OCI-LY1 (cell line): ENCODE results near the gene DAZL.

ENCODE experiments used
- H2AFZ ChIP-seq: fragments of 200-600 bp; sonication (generic), shearing (Covaris generic); 2 replicates; pipeline ENCODE4 v1.6.0; 2014; ENCODE audit warnings: antibody characterized with exemption, mild to moderate bottlenecking, low read length
- H3F3A ChIP-seq: fragments of 200-600 bp; sonication (generic), shearing (Covaris generic); 2 replicates; pipeline ENCODE4 v1.6.0; 2014; ENCODE audit warnings: mild to moderate bottlenecking, antibody characterized with exemption, low read length, moderate library complexity; ENCODE audit not compliant: insufficient read depth
- H3K27ac ChIP-seq: fragments of 200-600 bp; sonication (generic); 2 replicates; pipeline ENCODE4 v1.5.1; 2014; ENCODE audit warnings: low read length, mixed run types, mild to moderate bottlenecking, low read depth; ENCODE audit not compliant: poor library complexity, severe bottlenecking
- H3K27me3 ChIP-seq: fragments of 200-600 bp; sonication (generic); 2 replicates; pipeline ENCODE4 v1.6.0; 2014; ENCODE audit warnings: antibody characterized with exemption, mild to moderate bottlenecking, low read length, moderate library complexity; ENCODE audit not compliant: insufficient read depth
- H3K36me3 ChIP-seq: fragments of 200-600 bp; sonication (generic); 2 replicates; pipeline ENCODE4 v1.6.1; 2014; ENCODE audit warnings: mild to moderate bottlenecking, antibody characterized with exemption, low read length, moderate library complexity, mixed read lengths; ENCODE audit not compliant: insufficient read depth
- H3K4me1 ChIP-seq: fragments of 200-600 bp; sonication (generic); 2 replicates; pipeline ENCODE4 v1.5.1; 2014; ENCODE audit warnings: mild to moderate bottlenecking, low read length, moderate library complexity; ENCODE audit not compliant: insufficient read depth, severe bottlenecking
- H3K4me2 ChIP-seq: fragments of 200-600 bp; sonication (generic), shearing (Covaris generic); 2 replicates; pipeline ENCODE4 v1.6.1; 2014; ENCODE audit warnings: low read length
- H3K4me3 ChIP-seq: fragments of 200-600 bp; sonication (generic); 2 replicates; pipeline ENCODE4 v1.5.1; 2014; ENCODE audit warnings: low read length, low read depth, mild to moderate bottlenecking, mixed read lengths; ENCODE audit not compliant: poor library complexity, severe bottlenecking
- H3K79me2 ChIP-seq: fragments of 200-600 bp; shearing (Covaris generic); 2 replicates; pipeline ENCODE4 v1.6.1; 2016; ENCODE audit warnings: mixed run types, low read length, mixed read lengths; ENCODE audit not compliant: insufficient read depth
- H3K9ac ChIP-seq: fragments of 200-600 bp; sonication (generic), shearing (Covaris generic); 2 replicates; pipeline ENCODE4 v1.6.1; 2014; ENCODE audit warnings: mild to moderate bottlenecking, low read length, mixed read lengths
- H3K9me2 ChIP-seq: fragments of 200-600 bp; sonication (generic), shearing (Covaris generic); 2 replicates; pipeline ENCODE4 v1.6.1; 2014; ENCODE audit warnings: low read depth, mild to moderate bottlenecking, low read length, mixed read lengths
- H3K9me3 ChIP-seq: fragments of 200-600 bp; shearing (Covaris generic); 2 replicates; pipeline ENCODE4 v1.6.1; 2014; ENCODE audit warnings: low read length, mixed read lengths
- H4K20me1 ChIP-seq: fragments of 200-600 bp; sonication (generic), shearing (Covaris generic); 2 replicates; pipeline ENCODE4 v1.6.0; 2016; ENCODE audit warnings: mild to moderate bottlenecking, low read length; ENCODE audit not compliant: insufficient read depth
- EZH2 ChIP-seq: fragments of 200-600 bp; sonication (generic), shearing (Covaris generic); IDR thresholded peaks from 2 replicates; pipeline ENCODE4 v1.8.0; 2017; ENCODE audit warnings: borderline replicate concordance, mixed run types, mild to moderate bottlenecking, antibody characterized with exemption, low read length, moderate library complexity, mixed read lengths
- TF ChIP-seq, protein P1 (sequence below): fragments of 200-600 bp; sonication (generic), shearing (Covaris generic); IDR thresholded peaks from 2 replicates; pipeline ENCODE4 v1.5.1; 2017; ENCODE audit warnings: mild to moderate bottlenecking, antibody characterized with exemption, low read length, moderate library complexity, mixed read lengths

DAZL gene

DNA sequence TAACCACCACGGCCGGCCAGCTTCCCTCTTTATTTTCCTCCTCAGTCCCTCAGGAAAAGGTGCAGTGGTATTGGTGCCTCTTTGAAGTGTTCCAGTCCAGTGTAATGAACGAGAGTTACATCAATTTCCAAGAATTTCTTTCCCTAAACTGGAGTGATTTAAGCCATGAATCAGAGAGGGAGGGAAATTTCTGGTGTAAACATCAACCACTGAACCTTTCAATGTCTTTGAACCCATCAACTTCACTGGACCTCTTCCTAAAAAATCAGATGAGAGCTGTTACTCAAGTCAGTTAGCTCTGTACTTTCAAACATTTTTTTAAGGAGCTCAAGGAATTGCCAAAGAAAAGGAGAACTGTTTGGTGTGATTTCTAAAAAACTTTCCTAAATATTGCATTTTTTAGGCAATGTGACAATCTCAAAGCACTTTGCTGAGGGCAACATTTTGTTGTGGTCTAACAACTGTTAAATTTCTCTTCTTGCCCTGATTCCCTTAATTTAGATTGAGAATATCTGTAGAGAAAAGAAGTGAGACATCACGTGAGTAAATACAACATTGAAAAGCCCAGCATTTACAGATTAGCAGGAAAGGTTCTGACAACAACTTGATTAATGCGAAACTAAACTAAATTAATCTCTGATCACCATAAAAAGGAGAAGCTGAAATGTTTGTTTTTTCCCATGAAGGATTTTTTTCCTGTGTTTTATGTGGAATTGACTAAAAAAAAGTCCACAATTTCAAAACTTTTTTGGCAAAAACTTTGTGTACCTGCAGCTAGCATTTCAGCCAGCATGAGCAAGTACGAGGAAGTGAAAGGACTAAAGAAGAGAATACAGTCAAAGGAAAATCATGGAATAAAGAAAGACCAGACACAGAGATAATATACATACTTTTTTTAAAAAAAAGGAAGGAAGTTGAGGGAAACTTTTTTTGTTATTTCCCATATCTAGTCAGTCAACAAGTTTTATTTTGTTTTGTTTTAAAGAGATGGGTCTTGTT lies 9.1 kb upstream of the DAZL start:
- no peak for TF ChIP-seq EZH2
- Histone ChIP-seq H3K27ac (no peak overlapping the region), H3K9me2 (no peaks in the 10 kb centered on the region), H3K36me3 (no peaks in the 10 kb centered on the region), H3K27me3 (no peaks in the 10 kb centered on the region), H3K4me3 (no peak overlapping the region), H2AFZ (no peak overlapping the region), H4K20me1 (no peaks in the 10 kb centered on the region), H3F3A (no peaks in the 10 kb centered on the region), H3K4me1 (no peaks in the 10 kb centered on the region), H3K9me3 (no peaks in the 10 kb centered on the region), H3K4me2 (no peak overlapping the region), H3K9ac (no peak overlapping the region), H3K79me2 (no peaks in the 10 kb centered on the region)

DNA sequence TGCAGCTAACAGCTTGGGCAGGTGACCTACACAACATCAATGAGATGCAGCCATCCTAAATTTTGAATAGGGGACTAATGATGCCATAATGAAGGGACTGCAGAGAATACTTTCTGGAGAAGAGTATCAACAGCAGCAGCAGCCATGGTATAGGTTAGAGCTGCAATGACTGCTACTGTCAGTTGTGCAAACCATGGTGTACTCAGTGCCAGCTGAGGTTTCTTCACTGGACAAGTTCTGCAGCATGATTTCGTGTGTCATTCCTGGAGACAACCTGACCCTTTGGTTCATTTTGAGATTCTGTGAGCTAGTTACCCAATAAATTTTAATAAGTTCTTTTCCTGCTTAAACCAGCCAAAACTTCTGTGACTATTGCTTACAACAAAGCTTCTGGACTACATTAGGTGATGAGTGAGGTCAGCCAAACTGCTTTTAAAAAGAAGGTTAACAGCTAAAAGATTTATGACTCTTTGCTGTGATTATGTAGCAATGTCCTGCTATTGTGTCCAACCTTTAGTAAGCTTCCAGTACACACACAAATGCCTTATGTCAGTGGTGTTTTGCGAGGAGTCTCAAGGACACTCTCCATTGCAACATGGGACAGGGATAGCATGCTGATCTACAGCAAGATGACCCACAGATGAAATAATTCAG lies 4.8 kb upstream of the DAZL start:
- Histone ChIP-seq H3K9me2 (no peaks in the 10 kb centered on the region), H3K4me3 (no peak overlapping the region), H3K36me3 (no peaks in the 10 kb centered on the region), H3K27ac (no peak overlapping the region), H3K4me2 (no peak overlapping the region), H2AFZ (no peak overlapping the region), H3K4me1 (no peaks in the 10 kb centered on the region), H3K27me3 (no peaks in the 10 kb centered on the region), H3K79me2 (no peaks in the 10 kb centered on the region), H3K9me3 (no peaks in the 10 kb centered on the region), H4K20me1 (no peaks in the 10 kb centered on the region), H3K9ac (no peak overlapping the region), H3F3A (no peaks in the 10 kb centered on the region)
- no peak for TF ChIP-seq EZH2
- TF ChIP-seq, protein P1, sequence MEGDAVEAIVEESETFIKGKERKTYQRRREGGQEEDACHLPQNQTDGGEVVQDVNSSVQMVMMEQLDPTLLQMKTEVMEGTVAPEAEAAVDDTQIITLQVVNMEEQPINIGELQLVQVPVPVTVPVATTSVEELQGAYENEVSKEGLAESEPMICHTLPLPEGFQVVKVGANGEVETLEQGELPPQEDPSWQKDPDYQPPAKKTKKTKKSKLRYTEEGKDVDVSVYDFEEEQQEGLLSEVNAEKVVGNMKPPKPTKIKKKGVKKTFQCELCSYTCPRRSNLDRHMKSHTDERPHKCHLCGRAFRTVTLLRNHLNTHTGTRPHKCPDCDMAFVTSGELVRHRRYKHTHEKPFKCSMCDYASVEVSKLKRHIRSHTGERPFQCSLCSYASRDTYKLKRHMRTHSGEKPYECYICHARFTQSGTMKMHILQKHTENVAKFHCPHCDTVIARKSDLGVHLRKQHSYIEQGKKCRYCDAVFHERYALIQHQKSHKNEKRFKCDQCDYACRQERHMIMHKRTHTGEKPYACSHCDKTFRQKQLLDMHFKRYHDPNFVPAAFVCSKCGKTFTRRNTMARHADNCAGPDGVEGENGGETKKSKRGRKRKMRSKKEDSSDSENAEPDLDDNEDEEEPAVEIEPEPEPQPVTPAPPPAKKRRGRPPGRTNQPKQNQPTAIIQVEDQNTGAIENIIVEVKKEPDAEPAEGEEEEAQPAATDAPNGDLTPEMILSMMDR, result no peak

DNA sequence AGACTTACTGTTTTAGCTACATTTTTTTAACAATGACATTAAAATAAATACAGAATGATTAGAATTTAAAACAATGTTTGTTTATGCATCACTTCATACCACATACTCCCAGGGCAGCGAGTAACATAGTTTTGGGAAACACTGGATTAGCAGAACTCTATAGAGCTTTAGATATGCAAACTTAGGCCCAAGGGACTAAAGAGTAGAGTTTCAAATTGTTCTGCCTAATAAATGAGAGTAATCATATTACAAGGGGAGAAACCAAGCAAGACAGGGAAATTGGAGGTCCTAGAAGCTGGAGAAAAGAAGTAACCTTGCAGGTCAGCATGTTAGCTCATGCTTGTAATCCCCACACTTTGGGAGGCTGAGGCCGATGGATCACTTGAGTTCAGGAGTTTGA lies 3.6 kb upstream of the DAZL start:
- H3K27ac ChIP-seq, result no peak overlapping the region
- TF ChIP-seq, protein P1, result no peak
- no peak for TF ChIP-seq EZH2
- no peaks in the 10 kb centered on the region for H4K20me1 ChIP-seq
- no peak overlapping the region for H3K9ac ChIP-seq
- no peaks in the 10 kb centered on the region for H3K36me3 ChIP-seq
- H3K9me3 ChIP-seq, result no peaks in the 10 kb centered on the region
- no peak overlapping the region for H2AFZ ChIP-seq
- H3K27me3 ChIP-seq, result no peaks in the 10 kb centered on the region
- H3K4me3 ChIP-seq, result no peak overlapping the region
- H3K79me2 ChIP-seq, result no peaks in the 10 kb centered on the region
- no peaks in the 10 kb centered on the region for H3K4me1 ChIP-seq
- no peaks in the 10 kb centered on the region for H3K9me2 ChIP-seq
- H3F3A ChIP-seq, result no peaks in the 10 kb centered on the region
- no peak overlapping the region for H3K4me2 ChIP-seq
